Activated naive CD8-positive, alpha-beta T cell treated with anti-CD3 and anti-CD28 coated beads, Interleukin-2, amount 50 U/mL, for 16 hours (primary cell): Measurements from ENCODE around the gene TEX48.

Source experiments
- DNase-seq: peaks from one replicate; pipeline ENCODE4 v3.0.0-alpha.2; 2020; ENCODE audit warnings: low read depth, low spot score

Gene TEX48

DNA sequence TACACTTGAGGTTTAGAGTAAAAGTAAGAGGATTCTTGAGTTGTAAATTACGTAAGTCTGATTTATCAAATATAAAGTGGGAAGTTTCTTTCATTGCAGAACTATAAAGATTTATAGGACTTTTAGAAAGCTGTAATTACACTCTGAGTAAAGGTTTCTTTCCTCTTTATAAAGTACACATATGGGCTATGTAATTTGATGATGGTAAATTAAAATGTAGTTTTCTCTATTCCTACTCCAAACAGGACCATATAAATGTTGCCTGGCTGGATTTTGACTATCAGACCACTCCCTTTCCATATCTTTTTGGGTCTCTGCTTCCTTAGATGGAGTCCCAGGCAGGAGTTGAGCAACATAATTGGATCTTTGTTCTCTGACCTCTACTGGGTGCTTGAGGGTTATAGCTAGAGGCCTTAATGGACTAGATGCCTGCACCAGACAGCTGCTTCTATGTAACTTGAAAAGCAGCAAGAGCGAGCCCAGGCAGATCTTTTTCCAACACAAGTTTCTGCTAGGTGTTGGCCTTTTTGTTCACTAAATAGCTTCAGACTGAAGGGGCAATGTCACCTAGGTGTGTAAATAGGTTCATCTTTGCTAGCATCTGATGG is 11.4 kb upstream of the TEX48 start:
- no peak for DNase-seq

DNA sequence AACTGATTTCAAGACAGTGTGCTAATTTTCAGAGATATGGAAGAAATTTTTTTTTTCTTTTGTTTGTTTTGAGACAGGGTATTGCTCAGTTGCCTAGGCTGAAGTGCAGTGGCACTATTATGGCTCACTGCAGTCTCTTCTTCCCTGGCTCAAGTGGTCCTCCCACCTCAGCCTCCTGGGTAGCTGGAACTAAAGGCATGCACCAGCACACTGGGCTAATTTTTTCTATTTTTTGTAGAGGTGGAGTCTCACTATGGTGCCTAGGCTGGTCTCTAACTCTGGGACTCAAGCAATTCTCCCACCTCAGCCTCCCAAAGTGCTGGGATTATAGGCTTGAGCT is 9.9 kb upstream of the TEX48 start:
- DNase-seq, result no peak

DNA sequence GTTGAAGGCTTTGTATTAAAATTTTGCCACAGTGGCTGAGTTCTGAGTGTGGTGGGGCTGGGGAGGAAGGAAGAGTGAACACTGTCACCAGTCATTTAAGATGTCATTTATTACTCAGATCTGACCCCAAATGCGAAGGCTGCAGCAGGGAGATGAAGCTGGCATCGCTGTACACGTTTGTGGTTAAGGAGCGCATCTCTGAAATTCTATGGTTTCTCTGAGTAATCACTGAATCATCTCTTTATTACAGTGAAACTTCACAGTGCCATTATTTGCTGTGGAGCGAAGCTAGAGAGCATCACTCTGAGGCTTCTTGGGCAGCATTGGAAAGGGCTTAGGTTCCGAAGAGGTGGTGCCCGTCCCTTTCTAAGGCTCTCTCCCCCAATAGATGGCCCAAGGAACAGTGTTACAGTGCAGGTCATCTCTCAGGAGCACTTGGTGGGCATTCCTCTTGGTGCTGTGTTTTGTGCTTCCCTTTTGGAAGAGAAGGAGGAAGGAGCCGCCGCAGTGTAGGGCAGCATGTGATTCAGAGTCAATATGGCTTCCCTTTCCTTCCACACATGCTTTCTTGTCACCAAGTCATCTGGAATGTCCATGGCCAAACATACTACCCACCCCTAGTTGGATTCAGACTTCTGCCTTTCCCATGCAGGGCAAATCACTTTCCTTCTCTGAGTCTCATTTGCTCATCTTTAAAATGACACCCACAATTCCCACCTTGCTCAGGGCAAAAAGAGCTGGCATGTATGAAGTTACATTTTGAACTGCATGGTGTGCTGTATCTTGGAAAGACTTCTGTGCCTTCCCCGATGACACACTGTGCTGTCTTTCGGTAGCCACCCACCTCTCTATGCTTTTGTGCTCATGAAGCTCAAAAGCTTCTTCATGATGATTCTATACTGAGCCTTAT is 9.3 kb upstream of the TEX48 start:
- DNase-seq, result peak; percentile 41

- DNase-seq, result no peak
These were observed 8.3 kb upstream of the TEX48 start for GRCh38 chr9:114690308-114690707.

DNA sequence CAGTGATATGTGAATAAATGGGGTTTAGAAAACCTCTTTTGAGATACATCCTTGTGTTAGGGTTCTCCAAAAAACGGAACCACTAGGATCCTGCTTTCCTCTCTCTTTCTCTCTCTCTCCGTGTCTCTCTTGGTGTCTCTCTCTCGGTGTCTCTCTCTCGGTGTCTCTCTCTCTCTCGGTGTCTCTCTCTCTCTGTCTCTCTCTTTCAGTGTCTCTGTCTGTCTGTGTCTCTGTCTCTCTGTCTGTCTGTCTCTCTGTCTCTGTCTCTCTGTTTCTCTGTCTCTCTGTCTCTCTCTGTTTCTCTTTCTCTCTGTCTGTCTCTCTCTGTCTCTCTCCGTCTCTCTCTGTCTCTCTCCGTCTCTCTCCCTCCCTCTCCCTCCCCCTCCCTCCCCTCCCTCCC is 7.8 kb upstream of the TEX48 start:
- DNase-seq, result no peak

DNA sequence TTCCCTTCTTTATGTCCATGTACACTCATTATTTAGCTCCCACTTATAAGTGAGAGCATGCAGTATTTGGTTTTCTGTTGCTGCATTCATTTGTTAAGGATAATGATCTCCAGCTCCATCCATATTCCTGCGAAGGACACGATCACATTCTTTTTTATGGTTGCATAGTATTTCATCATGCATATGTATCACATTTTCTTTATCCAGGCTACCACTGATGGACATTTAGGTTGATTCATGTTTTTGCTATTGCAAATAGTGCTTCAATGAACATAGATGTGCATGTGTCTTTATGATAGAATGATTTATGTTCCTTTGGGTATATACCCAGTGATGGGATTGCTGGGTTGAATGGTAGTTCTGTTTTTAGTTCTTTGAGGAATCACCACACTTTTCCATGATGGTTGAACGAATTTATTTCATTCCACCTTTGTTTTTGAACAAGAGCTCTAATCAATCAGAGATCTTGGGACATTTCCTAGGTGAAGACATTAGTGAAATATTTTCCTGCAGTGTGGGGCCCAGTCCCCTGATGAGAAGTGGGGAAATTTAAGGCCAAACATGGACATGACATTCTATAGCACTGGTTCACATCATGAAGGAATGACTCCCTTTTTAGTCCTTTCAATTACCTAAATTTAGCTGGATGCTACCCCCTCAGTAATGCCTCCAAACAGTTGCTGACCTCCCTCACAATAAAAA is 7.1 kb upstream of the TEX48 start:
- DNase-seq, result no peak

DNA sequence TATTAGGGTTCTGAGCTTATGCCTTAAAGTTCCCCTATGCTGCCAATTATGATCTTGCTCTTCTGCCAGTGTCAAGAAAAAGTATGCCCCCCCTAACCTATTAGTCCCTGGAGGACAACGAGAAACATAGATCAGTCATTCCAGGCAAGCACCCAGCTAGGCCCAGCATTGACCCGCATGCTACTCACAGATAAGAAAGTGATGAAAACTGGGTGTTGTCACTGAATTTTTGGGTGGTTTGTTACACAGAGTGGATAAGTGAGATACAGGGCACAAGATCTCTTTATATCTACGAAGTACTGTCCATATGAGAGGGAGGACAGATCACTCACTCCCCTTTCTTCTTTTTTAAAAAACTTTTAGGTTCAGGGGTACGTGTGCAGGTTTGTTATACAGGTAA is 6.4 kb upstream of the TEX48 start:
- no peak for DNase-seq

GRCh38 chr9:114687034-114687433 is 5.0 kb upstream of the TEX48 start:
- DNase-seq, result no peak

DNA sequence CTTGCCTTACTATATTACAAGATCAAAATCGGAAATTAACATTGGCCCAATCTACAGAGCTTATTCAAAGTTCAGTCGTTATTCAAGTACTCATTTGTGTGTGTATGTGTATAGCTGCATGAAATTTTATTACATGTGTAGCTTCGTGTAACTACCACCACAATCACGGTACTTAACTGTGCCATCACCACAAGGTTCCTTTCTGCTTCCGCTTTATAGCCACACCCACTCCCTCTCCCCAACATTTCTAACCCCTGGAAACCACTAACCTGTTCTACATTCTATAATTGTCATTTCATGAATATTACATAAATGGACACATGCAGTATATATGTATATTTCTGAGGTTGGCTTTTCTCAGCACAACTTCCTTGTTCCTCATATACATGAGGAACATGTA is 4.0 kb upstream of the TEX48 start:
- no peak for DNase-seq

DNA sequence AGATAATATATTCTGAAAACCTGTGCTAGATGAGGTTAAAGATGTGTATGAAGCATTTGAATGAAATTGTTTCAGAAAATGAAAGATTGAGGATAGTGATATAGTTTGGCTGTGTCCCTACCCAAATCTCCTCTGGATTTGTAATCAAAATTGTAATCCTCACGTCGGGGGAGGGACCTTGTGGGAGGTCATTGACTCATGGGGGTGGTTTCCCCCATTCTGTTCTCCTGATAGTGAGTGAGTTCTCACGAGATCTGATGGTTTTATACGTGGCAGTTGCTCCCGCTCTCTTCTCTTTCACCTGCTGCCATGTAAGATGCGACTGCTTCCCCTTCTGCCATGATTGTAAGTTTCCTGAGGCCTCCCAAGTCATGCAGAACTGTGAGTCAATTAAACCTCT is 2.0 kb upstream of the TEX48 start:
- no peak for DNase-seq

DNA sequence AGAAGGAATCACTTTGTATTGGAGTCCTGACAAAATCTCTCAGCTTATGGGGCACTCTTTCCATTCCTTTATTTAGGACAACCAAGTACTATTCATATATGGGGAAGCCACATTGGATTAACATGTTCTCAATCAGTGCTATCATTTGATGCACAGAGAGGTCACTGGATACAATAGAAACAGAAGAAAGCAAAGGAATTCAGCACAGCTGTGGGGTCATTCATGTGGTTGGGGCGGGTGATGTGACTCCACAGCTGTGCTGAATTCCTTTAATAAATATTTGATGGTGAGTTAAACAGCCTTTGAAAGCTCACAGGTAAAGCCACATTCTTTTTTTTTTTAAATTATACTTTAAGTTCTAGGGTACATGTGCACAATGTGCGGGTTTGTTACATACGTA is 854 bp upstream of the TEX48 start:
- DNase-seq, result no peak

GRCh38 chr9:114680259-114681001 is 1.6 kb downstream of the TEX48 start:
- no peak for DNase-seq

GRCh38 chr9:114678795-114679194 is 3.2 kb downstream of the TEX48 start:
- DNase-seq, result no peak

GRCh38 chr9:114678130-114678529 is 3.9 kb downstream of the TEX48 start:
- DNase-seq, result no peak

DNA sequence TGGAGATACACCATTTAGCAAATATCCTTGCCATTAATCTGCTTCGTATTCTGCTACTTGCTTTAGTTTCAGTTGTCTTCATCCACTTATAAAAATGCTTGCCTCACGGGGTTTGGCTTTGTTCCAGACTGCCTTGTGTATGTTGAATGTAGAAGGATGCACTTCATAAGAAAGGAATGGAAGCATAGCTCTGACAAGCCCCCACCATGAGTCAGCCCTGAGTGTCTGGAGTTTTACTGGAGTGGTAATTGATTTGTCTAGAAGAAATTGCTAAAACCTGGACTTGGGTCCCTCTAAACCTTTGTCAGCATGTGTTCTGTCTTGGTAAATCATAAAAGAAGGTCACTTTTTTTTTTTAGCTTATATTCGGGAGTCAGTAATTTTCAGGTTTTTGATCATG is 4.6 kb downstream of the TEX48 start:
- no peak for DNase-seq

DNA sequence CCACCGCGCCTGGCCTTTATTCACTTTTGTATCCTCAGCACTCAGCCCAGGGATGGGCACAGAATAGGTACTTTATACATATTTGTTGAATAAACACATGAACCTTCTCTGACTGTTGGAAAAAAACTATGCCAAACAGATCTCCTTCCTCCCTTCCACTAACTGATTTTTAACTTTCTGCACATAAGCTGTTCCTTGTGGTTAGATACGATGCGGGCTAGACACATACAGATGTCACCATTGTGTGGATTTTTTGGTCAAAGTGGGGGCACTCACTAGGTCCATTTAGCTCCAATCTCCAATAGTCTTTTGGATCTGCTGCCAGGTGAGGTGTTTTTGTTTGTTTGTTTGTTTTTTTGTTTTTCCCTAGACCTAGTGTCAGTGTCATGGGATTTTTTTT is 5.1 kb downstream of the TEX48 start:
- no peak for DNase-seq

DNA sequence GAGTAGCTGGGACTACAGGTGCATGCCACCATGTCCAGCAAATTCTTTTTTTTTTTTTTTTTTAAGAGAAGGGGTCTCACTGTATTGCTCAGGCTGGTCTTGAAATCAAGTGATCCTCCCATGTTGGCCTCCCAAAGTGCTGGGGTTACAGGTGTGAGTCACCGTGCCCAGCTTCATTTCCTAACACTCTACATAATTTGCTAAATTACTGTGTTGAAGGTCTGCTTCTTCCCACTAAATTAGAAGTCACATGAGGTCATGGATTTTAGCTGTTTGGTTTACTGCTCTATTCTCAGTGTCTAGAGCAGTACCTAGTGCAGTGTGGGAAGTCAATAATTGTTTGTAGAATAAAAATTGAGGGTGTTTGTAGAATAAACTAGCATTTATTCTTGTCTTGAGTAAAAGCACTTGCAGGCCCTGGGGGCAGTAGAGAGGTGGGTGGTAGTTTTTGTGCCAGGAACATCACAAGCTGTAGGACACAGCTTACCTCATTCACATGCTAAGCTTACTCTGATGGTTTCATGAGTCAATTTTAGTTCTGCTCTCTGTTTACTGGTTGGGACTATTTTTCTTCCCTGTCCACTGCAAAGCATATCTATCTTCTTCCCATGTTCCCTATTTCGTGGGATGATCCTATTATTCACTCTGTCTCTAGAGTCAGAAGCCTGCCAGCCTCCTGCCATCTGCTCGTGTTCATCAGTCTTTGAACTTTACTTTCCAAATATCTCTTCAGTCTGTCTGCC is 7.0 kb downstream of the TEX48 start:
- DNase-seq, result no peak

GRCh38 chr9:114674076-114674797 is 7.8 kb downstream of the TEX48 start:
- DNase-seq, result no peak

- DNase-seq, result no peak
These were observed 10.4 kb downstream of the TEX48 start for GRCh38 chr9:114671605-114672004.

DNA sequence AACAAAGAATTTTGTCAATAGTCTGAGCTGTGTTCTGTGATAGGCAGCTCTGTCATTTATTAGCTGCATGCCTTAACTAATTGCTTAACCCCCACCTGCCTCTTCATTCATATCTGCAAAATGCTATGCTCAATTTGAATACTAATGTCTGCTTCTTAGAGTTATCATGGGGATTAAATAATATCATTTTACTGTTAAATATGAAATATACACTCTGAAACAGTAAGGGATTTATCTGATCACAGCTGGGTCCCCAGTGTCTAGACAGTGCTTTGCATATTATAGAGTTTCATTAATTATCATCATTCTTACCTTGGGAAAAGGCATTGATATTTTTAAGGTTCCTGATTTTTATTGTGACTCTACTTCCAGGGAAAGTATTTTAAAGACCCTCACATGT is 12.0 kb downstream of the TEX48 start:
- no peak for DNase-seq

DNA sequence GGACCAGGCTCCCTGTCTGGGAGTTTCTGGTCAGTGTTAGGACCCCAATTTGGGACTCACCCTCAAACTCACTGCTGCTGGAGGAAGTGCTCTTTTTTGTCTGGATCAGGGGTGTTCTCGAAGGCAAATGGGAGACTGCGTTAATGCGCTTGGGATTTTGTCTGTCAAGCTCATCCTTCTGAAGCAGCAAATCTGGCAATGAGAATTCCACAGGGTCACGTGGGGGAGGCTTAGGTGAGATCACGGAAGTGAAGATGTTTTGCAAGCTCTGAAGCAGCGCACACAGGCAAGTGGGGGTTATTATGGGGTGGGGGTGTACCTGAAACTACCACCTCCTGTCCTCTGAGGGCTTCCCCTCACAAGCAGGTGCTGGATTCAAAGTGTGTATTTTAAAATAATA is 13.8 kb downstream of the TEX48 start:
- DNase-seq, result no peak
